HEK293T (cell line): Measurements from ENCODE around the gene DOK5.

Source experiments
- CTCF ChIA-PET: fragments of 350-600 bp; formaldehyde crosslinking; extraction: SDS; loops from one replicate; lab custom pipeline; 2021; ENCODE audit warnings: antibody characterized with exemption, inconsistent platforms; lab: Yijun Ruan, JAX
- POLR2A ChIA-PET: fragments of 350-600 bp; formaldehyde crosslinking; extraction: SDS; loops from one replicate; lab custom pipeline; 2020; ENCODE audit warnings: antibody characterized with exemption, inconsistent platforms; lab: Yijun Ruan, JAX
- DNase-seq: peaks from one replicate; pipeline ENCODE4 v3.0.0; 2012; ENCODE audit warnings: mixed read lengths; ENCODE audit errors: extremely low spot score
- FOXA1 ChIP-seq: fragments of 450-650 bp; IDR thresholded peaks from 2 replicates; pipeline ENCODE4 v1.6.1; 2016; ENCODE audit warnings: mild to moderate bottlenecking
- FOXK2 ChIP-seq: fragments of 450-650 bp; IDR thresholded peaks from 2 replicates; pipeline ENCODE4 v1.6.1; 2016; ENCODE audit warnings: mild to moderate bottlenecking
- L3MBTL2 ChIP-seq: fragments of 450-650 bp; conservative IDR thresholded peaks from 2 replicates; pipeline ENCODE4 v1.6.1; 2016; ENCODE audit warnings: mild to moderate bottlenecking
- NFRKB ChIP-seq: fragments of 450-650 bp; IDR thresholded peaks from 2 replicates; pipeline ENCODE4 v1.6.1; 2016; ENCODE audit warnings: mild to moderate bottlenecking, moderate library complexity
- TARDBP ChIP-seq: fragments of 450-650 bp; IDR thresholded peaks from 2 replicates; pipeline ENCODE4 v1.6.1; 2016
- ZNF384 ChIP-seq: fragments of 450-650 bp; IDR thresholded peaks from 2 replicates; pipeline ENCODE4 v1.6.1; 2016
- TF ChIP-seq, protein P1 (sequence below): fragments of 450-650 bp; IDR thresholded peaks from 2 replicates; pipeline ENCODE4 v1.6.1; 2016

Gene DOK5

DNA sequence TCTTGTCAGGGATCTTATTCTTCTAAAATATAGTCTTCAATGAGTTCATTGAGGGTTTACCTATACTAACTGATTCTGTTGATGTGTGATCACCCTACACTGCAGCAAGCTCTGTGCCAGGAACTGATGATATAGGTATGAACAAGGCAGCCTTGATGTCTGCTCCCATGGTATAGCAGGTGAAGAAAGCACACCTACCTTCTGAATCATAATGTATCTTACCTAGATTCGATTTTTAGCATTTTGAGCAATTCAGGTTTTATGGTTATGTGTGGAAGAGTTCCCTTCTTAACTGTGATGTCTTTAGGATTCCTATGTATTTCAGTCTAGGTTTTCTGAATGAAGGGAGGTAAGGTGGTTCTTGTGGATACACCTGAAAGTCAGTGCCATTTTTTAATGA is 223.0 kb downstream of the DOK5 start:
- CTCF ChIA-PET: no interaction called here
- DNase-seq: no peak
- POLR2A ChIA-PET: no interaction called here
- no peak for TF ChIP-seq L3MBTL2
- no peak for TF ChIP-seq NFRKB
- TF ChIP-seq, protein P1, sequence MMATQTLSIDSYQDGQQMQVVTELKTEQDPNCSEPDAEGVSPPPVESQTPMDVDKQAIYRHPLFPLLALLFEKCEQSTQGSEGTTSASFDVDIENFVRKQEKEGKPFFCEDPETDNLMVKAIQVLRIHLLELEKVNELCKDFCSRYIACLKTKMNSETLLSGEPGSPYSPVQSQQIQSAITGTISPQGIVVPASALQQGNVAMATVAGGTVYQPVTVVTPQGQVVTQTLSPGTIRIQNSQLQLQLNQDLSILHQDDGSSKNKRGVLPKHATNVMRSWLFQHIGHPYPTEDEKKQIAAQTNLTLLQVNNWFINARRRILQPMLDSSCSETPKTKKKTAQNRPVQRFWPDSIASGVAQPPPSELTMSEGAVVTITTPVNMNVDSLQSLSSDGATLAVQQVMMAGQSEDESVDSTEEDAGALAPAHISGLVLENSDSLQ: no peak
- no peak for TF ChIP-seq FOXA1
- TF ChIP-seq FOXK2: no peak
- TF ChIP-seq ZNF384: no peak
- no peak for TF ChIP-seq TARDBP
